Ascending aorta (tissue), 2 donors: ENCODE measurements around the gene ABHD2. TPM values are rescaled to one million over a fixed set of nuclear protein-coding genes. Genes with fewer than 3 reads are reported as not detected.

Experiments used
- DNase-seq, 2 donors: peaks; one replicate each; pipeline ENCODE4 v3.0.0-alpha.2; 2019; ENCODE audit warnings: low spot score in 2 of 2
- H3K27ac ChIP-seq, 2 donors: fragments of 200-600 bp; sonication (generic); one replicate each; pipeline ENCODE4 v1.5.1; 2016 to 2017; ENCODE audit warnings: mild to moderate bottlenecking in 1 of 2
- H3K27me3 ChIP-seq: fragments of 200-600 bp; sonication (generic); one replicate; pipeline ENCODE4 v1.5.1; 2017
- H3K36me3 ChIP-seq, 2 donors: fragments of 200-600 bp; sonication (generic); one replicate each; pipeline ENCODE4 v1.5.1; 2016
- H3K4me1 ChIP-seq, 2 donors: fragments of 200-600 bp; sonication (generic); one replicate each; pipeline ENCODE4 v1.5.1; 2016 to 2017; ENCODE audit warnings: mild to moderate bottlenecking in 1 of 2
- H3K4me3 ChIP-seq, 2 donors: fragments of 200-600 bp; sonication (generic); one replicate each; pipeline ENCODE4 v1.5.1; 2016 to 2017; ENCODE audit warnings: mild to moderate bottlenecking in 1 of 2
- H3K9me3 ChIP-seq, 2 donors: fragments of 200-600 bp; sonication (generic); one replicate each; pipeline ENCODE4 v1.5.1; 2016
- intact Hi-C: fragments of 100-400 bp; cut with DNase I; formaldehyde crosslinking; loops from one replicate; pipeline ENCODE4 v1.15.1; 2023
- total RNA-seq: library from RNA; depleted of rRNA; stranded (reverse); fragments of >200 nt; gene quantifications from one replicate; pipeline ENCODE4 v1.1.0, GENCODE V29; 2016
- TF ChIP-seq, protein P1 (sequence below), 3 experiments: fragments of 200-600 bp in 2 of 3; fragments of 450-650 bp in 1 of 3; sonication (generic) in 2 of 3; IDR thresholded peaks; one replicate each; pipeline ENCODE4 v1.5.1; 2016 to 2019; ENCODE audit warnings: antibody characterized with exemption in 3 of 3, mild to moderate bottlenecking in 1 of 3, moderate library complexity in 1 of 3

ABHD2 gene
- total RNA-seq, 1 donor from 2014 or later = 228 TPM

DNA sequence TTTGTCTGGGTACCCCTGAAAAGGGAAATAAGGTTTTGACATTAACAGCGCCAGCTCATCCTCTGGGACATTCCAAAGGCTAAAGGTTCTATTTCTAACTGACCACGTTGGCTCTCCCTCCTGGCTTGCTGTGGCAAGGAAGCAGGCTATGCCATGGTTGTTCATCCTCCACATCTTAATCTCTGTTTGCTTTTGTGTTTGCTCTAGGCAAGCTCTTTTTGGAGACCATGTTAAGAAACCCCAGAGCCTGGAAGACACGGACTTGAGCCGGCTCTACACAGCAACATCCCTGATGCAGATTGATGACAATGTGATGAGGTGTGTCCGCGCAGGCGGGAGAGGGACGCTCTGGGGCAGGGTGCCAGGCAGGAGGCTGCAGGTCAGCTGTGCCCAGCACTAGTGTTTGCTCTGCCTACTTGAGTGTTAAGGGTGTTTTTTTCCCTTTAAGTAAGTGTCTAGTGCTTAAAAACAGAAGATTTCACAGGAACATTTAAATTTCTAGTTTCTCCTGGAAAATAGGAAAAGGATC is 99.8 kb downstream of the ABHD2 start:
- H3K36me3 ChIP-seq = peaks cover 81 to 88% of the 10 kb centered on the region in 2 donors

GRCh38 chr15:89192136-89192535 is 103.9 kb downstream of the ABHD2 start:
- TF ChIP-seq, protein P1, sequence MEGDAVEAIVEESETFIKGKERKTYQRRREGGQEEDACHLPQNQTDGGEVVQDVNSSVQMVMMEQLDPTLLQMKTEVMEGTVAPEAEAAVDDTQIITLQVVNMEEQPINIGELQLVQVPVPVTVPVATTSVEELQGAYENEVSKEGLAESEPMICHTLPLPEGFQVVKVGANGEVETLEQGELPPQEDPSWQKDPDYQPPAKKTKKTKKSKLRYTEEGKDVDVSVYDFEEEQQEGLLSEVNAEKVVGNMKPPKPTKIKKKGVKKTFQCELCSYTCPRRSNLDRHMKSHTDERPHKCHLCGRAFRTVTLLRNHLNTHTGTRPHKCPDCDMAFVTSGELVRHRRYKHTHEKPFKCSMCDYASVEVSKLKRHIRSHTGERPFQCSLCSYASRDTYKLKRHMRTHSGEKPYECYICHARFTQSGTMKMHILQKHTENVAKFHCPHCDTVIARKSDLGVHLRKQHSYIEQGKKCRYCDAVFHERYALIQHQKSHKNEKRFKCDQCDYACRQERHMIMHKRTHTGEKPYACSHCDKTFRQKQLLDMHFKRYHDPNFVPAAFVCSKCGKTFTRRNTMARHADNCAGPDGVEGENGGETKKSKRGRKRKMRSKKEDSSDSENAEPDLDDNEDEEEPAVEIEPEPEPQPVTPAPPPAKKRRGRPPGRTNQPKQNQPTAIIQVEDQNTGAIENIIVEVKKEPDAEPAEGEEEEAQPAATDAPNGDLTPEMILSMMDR (IDR thresholded peaks at IDR 0.05) = no peak
- Histone ChIP-seq H3K36me3 (peaks cover 72 to 87% of the 10 kb centered on the region in 2 donors), H3K27me3 (no peaks in the 10 kb centered on the region), H3K27ac (peak overlapping the region in 1 of 2 donors; percentile 33), H3K4me3 (no peak overlapping the region), H3K9me3 (no peaks in the 10 kb centered on the region), H3K4me1 (peaks cover 0 to 17% of the 10 kb centered on the region in 2 donors)
- intact Hi-C loops = loop anchor here (10.0 kb wide), 2 partner anchors 567 to 1107 kb away; partner anchors contain the start of gene AEN
- DNase-seq = no peak

More for the DNA sequence above, 99.8 kb downstream of the ABHD2 start:
- H3K9me3 ChIP-seq = no peaks in the 10 kb centered on the region
- H3K27ac ChIP-seq = no peak overlapping the region
- no peaks in the 10 kb centered on the region for H3K4me1 ChIP-seq
- intact Hi-C loops = no loop called here
- TF ChIP-seq, protein P1 (IDR thresholded peaks at IDR 0.05) = no peak
- H3K27me3 ChIP-seq = no peaks in the 10 kb centered on the region
- no peak for DNase-seq
- no peak overlapping the region for H3K4me3 ChIP-seq

GRCh38 chr15:89192766-89193165 is 104.5 kb downstream of the ABHD2 start:
- intact Hi-C loops = loop anchor here (10.0 kb wide), 2 partner anchors 568 to 1108 kb away; partner anchors contain the start of gene AEN

GRCh38 chr15:89194608-89195007 is 106.4 kb downstream of the ABHD2 start:
- TF ChIP-seq, protein P1 (IDR thresholded peaks at IDR 0.05) = no peak
- H3K27me3 ChIP-seq = no peaks in the 10 kb centered on the region
- peak overlapping the region; percentile 73 to 85 for H3K27ac ChIP-seq
- no peak overlapping the region for H3K4me3 ChIP-seq
- DNase-seq = no peak
- H3K36me3 ChIP-seq = peaks cover 58 to 77% of the 10 kb centered on the region in 2 donors
- H3K9me3 ChIP-seq = no peaks in the 10 kb centered on the region
- H3K4me1 ChIP-seq = peaks cover 0 to 17% of the 10 kb centered on the region in 2 donors
- intact Hi-C loops = loop anchor here (5.0 to 10.0 kb wide), 3 partner anchors 297 to 1110 kb away; partner anchors contain the start of genes AEN and HAPLN3

More at GRCh38 chr15:89192766-89193165, 104.5 kb downstream of the ABHD2 start:
- no peak for DNase-seq
- Histone ChIP-seq H3K27me3 (no peaks in the 10 kb centered on the region), H3K27ac (peak overlapping the region in 1 of 2 donors; percentile 33), H3K9me3 (no peaks in the 10 kb centered on the region), H3K4me1 (peaks cover 0 to 17% of the 10 kb centered on the region in 2 donors), H3K36me3 (peaks cover 71 to 87% of the 10 kb centered on the region in 2 donors), H3K4me3 (no peak overlapping the region)
- TF ChIP-seq, protein P1 (IDR thresholded peaks at IDR 0.05) = no peak

GRCh38 chr15:89195836-89196235 is 107.6 kb downstream of the ABHD2 start:
- Histone ChIP-seq H3K27me3 (no peaks in the 10 kb centered on the region), H3K4me3 (no peak overlapping the region), H3K4me1 (peaks cover 0 to 17% of the 10 kb centered on the region in 2 donors), H3K27ac (peak overlapping the region; percentile 75 to 85), H3K36me3 (peaks cover 55 to 76% of the 10 kb centered on the region in 2 donors), H3K9me3 (no peaks in the 10 kb centered on the region)
- intact Hi-C loops = loop anchor here (5.0 to 10.0 kb wide), 3 partner anchors 299 to 1111 kb away; partner anchors contain the start of genes AEN and HAPLN3
- TF ChIP-seq, protein P1 (IDR thresholded peaks at IDR 0.05) = no peak
- DNase-seq = peak in 1 of 2 donors; percentile 90
